C4-2B (cell line): ENCODE results near the gene KRT40.

ENCODE experiments used
- H3K27ac ChIP-seq: fragments of 450-650 bp; 2 replicates; pipeline ENCODE4 v1.5.1; 2017
- ZFX ChIP-seq: fragments of 450-650 bp; IDR thresholded peaks from 2 replicates; pipeline ENCODE4 v1.6.1; 2017
- TF ChIP-seq, protein P1 (sequence below): fragments of 450-650 bp; conservative IDR thresholded peaks from 2 replicates; pipeline ENCODE4 v1.5.1; 2017; ENCODE audit warnings: mild to moderate bottlenecking

Gene KRT40

DNA sequence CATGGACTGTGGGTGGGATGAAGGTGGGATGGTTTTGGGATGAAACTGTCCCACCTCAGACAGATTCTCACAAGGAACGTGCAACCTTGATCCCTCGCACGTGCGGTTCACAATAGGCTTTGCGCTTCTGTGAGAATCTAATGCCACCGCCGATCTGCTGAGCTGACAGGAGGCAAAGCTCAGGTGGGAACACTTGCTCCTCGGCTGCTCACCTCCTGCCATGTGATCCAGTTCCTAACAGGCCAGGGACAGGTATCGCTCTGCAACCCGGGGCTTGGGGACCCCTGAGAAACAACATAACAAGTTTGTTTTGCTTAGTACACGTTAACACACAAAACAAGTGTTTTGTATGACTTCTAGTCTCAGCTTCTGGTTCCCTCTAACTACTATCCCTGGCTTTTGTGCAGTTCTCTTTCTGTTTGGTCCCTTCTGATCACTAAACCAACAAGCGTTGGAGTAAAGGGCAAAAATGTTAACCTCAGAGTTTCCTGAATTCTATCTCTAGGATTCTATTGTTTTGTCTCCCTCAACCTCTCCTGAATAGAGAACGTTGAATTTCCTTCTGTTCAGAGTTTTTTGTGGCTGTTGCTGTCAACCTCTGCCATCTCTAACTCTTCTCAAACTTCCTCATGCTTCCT is 32.6 kb upstream of the KRT40 start:
- no peak overlapping the region for H3K27ac ChIP-seq

DNA sequence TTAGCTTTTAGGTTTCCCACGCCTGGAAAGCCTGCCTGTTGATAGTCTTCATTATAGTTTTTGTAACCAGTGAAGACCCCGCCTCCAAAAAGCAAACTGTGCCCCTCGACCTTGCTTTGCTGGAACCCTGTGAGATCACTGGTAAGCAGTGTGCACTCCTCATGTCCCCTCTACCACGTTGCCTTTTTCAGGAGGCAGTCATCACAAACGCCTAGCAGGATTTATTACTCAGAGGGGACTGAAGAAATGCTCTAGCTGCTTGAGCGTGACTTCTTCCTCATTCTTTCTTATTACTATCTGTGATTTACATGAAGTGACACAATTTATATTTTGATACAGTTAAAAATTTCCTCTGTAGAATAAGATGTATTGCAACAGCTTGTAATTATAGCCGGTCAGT is 31.3 kb upstream of the KRT40 start:
- no peak for TF ChIP-seq ZFX
- TF ChIP-seq, protein P1, sequence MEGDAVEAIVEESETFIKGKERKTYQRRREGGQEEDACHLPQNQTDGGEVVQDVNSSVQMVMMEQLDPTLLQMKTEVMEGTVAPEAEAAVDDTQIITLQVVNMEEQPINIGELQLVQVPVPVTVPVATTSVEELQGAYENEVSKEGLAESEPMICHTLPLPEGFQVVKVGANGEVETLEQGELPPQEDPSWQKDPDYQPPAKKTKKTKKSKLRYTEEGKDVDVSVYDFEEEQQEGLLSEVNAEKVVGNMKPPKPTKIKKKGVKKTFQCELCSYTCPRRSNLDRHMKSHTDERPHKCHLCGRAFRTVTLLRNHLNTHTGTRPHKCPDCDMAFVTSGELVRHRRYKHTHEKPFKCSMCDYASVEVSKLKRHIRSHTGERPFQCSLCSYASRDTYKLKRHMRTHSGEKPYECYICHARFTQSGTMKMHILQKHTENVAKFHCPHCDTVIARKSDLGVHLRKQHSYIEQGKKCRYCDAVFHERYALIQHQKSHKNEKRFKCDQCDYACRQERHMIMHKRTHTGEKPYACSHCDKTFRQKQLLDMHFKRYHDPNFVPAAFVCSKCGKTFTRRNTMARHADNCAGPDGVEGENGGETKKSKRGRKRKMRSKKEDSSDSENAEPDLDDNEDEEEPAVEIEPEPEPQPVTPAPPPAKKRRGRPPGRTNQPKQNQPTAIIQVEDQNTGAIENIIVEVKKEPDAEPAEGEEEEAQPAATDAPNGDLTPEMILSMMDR: no peak
- no peak overlapping the region for H3K27ac ChIP-seq

More for the DNA sequence above, 32.6 kb upstream of the KRT40 start:
- TF ChIP-seq ZFX: no peak
- TF ChIP-seq, protein P1: no peak

DNA sequence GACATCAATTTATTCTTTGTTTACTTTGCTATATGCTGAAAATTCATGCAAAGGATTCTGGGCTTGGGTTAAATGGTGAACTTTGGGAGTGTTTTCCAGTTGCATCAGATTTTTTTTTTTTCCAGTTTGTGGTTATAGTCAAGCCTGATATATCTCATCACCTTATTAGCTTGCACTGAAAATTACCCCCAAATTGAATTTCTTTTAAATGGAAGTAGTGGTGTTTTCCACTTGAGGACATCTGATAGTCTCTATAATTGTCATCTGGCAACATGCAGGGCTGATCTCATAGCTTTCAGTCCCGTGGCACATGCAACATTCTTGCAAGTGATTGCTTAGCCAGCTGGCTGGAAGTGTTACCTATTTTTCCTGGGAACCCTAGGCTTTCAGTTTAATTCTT is 29.5 kb upstream of the KRT40 start:
- no peak for TF ChIP-seq ZFX
- TF ChIP-seq, protein P1: no peak
- no peak overlapping the region for H3K27ac ChIP-seq

DNA sequence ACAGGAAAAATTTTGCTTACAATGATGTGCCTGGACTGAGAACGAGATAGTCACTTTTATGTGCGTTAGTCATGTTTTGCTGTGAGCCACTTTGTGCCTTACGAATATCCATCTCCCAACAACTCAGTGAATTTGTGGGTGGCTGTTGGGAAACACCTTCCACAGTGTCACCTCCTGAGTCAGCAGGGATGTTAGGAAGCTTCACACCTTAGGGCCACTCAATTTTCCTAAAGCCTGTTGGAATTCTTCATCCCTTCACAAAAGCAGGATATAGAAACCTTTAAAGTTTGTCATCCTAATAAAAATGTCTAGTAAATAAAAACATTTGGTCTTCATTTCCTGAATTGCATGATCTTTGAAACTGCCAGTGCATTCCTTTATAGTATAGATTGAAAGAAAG is 29.1 kb upstream of the KRT40 start:
- TF ChIP-seq ZFX: no peak
- TF ChIP-seq, protein P1: no peak
- no peak overlapping the region for H3K27ac ChIP-seq

DNA sequence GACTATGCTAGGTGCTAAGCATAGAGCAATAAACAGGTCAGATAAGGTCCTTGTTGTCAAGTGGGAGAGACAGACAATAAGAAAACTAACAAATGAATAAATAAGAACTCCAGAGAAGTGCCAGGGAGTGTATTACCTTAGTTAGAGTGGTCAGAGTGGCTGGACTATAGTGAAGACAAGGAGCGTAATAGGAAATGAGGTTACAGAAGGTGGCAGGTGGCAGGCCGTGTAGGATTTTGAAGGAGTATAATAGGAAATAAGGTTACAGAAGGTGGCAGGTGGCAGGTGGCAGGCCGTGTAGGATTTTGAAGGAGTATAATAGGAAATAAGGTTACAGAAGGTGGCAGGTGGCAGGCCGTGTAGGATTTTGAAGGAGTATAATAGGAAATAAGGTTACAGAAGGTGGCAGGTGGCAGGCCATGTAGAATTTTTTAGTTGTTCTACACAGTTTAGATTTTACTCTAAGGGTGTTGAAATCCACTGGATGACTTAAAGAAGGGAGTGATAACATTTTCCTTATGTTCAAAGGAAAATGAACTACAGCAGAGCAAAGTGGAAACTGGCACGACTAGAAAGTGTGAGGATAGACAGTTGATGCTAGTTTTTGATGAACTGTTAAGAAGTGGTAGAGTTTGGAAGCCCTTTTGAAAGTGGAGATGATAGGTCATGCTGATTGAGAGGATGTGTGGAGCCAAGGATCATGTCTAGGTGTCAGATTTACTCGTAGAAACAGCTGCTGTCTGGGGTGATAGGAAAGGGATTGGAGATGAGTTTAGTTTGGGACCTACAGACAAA is 28.4 kb upstream of the KRT40 start:
- no peak for TF ChIP-seq ZFX
- TF ChIP-seq, protein P1: no peak
- no peak overlapping the region for H3K27ac ChIP-seq

DNA sequence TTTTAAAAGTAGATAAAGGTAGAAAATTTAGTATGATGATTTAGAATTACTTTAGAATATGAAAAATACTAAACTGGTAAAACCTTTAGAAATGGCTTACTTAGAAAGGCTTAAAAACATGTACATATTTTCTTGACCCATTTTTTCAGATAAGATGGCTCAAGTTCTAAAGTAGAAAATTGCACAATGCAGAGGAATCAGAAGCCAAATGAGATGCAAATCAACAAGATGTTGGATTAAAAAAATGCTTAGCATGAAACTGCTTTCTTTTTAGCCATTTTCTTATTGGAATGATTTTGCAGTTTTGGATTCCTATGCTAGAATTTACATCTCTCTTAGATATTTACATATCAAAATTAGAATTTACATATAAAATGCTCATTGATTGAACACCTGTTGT is 26.3 kb upstream of the KRT40 start:
- H3K27ac ChIP-seq: no peak overlapping the region
- TF ChIP-seq ZFX: no peak
- TF ChIP-seq, protein P1: no peak

DNA sequence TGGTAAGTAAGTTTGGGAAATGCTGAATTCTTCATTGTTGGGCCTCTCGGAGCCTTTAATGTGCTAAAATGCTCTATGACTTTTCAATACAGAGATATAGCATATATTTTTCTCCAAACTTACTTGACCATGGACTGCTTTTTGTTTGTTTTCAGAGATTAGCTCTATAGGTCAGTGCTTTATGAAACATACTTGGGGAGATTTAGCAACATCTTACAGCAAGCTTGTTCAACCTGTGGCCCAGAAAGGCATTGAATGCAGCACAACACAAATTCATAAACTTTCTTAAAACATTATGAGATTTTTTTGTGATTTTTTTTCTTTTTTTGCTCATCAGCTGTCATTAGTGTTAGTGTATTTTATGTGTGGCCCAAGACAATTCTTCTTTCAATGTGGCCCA is 25.8 kb upstream of the KRT40 start:
- no peak overlapping the region for H3K27ac ChIP-seq
- no peak for TF ChIP-seq ZFX
- TF ChIP-seq, protein P1: no peak
